ENCODE measurements around the gene ANAPC10.

- no peak for TF ChIP-seq CTCF (conservative IDR thresholded peaks at IDR 0.05 in 1 of 2, IDR thresholded peaks at IDR 0.05 in 1 of 2; ENCODE audit: low read depth in 1 of 2, low read length in 2 of 2)
- no peak for TF ChIP-seq EZH2 (IDR thresholded peaks at IDR 0.05; ENCODE audit: low read length, missing control alignments)
Observed at GRCh38 chr4:145058256-145058655, 39.7 kb downstream of the ANAPC10 start.
